ENCODE data around the gene CRTC1.
"Not testable (repeated sequence)": the region's sequence is repeated elsewhere in the genome, so short reads cannot be mapped to it uniquely, and the experiment has no call there.

CRTC1 gene

DNA sequence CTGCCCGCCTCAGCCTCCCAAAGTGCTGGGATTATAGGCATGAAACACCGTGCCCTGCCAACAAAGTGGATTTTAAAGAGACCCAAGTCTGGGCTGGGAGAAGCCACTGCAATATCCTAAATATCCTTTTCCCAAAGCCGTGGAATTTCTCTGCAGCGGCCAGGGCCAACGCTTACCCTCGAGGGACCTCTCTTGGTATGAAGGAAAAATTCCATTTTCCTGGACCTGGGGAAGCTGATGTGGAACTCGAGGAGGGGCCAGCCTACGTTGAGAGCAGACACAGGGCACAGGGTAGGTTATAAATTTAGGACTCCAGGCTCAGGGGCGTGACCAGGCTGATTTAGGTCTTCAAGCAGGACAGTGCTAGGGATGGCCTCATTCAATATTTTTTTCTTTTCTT lies 130.6 kb downstream of the CRTC1 start:
- Histone ChIP-seq H4K20me1 (ENCODE audit: low read depth, low read length) (no peaks in the 10 kb centered on the region), H3K9me3 (ENCODE audit: insufficient read depth, low read length) (no peaks in the 10 kb centered on the region), H2AFZ (ENCODE audit: low read depth, low read length, severe bottlenecking) (no peak overlapping the region), H3K36me3 (ENCODE audit: low read length) (no peaks in the 10 kb centered on the region), H3F3A (ENCODE audit: insufficient read depth) (no peaks in the 10 kb centered on the region), H3K27me3 (ENCODE audit: low read length) (no peaks in the 10 kb centered on the region), H3K9ac (ENCODE audit: low read length) (no peak overlapping the region), H3K4me3 (ENCODE audit: insufficient read depth, low read length, poor library complexity, severe bottlenecking) (no peak overlapping the region), H3K4me2 (ENCODE audit: low read depth, low read length, poor library complexity, severe bottlenecking) (no peak overlapping the region), H3K79me2 (ENCODE audit: insufficient read depth, low read length) (no peaks in the 10 kb centered on the region), H3K27ac (ENCODE audit: low read depth, low read length) (no peak overlapping the region), H3K9me2 (replicated peaks; ENCODE audit: insufficient read depth, low read length) (no peaks in the 10 kb centered on the region)
- TF ChIP-seq EZH2phosphoT487 (conservative IDR thresholded peaks at IDR 0.05; ENCODE audit: low read length), result no peak
- TF ChIP-seq, protein P1, sequence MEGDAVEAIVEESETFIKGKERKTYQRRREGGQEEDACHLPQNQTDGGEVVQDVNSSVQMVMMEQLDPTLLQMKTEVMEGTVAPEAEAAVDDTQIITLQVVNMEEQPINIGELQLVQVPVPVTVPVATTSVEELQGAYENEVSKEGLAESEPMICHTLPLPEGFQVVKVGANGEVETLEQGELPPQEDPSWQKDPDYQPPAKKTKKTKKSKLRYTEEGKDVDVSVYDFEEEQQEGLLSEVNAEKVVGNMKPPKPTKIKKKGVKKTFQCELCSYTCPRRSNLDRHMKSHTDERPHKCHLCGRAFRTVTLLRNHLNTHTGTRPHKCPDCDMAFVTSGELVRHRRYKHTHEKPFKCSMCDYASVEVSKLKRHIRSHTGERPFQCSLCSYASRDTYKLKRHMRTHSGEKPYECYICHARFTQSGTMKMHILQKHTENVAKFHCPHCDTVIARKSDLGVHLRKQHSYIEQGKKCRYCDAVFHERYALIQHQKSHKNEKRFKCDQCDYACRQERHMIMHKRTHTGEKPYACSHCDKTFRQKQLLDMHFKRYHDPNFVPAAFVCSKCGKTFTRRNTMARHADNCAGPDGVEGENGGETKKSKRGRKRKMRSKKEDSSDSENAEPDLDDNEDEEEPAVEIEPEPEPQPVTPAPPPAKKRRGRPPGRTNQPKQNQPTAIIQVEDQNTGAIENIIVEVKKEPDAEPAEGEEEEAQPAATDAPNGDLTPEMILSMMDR (IDR thresholded peaks at IDR 0.05; ENCODE audit: insufficient read depth, low read length, poor library complexity, severe bottlenecking), result no peak

DNA sequence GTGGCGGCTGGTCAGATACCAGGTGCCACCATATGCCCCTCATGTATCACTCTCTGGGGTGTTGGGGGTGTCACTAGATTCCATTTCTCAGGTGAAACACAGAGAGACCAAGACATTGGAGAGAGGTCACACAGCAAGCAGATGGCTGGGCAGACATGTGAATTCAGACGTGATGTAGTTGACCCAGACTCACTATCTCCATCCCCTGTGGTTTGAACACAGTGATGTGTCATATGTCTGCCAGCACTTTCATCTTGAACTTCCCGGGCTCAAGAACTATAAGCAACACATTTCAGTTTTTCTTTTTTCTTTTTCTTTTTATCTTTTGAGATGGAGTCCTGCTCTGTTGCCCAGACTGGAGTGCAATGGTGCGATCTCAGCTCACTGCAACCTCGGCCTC lies 132.2 kb downstream of the CRTC1 start:
- Histone ChIP-seq H3K9me2 (replicated peaks; ENCODE audit: insufficient read depth, low read length) (no peaks in the 10 kb centered on the region), H3K79me2 (ENCODE audit: insufficient read depth, low read length) (no peaks in the 10 kb centered on the region), H3K27me3 (ENCODE audit: low read length) (no peaks in the 10 kb centered on the region), H3F3A (ENCODE audit: insufficient read depth) (no peaks in the 10 kb centered on the region), H3K36me3 (ENCODE audit: low read length) (no peaks in the 10 kb centered on the region), H3K9ac (ENCODE audit: low read length) (no peak overlapping the region), H3K9me3 (ENCODE audit: insufficient read depth, low read length) (no peaks in the 10 kb centered on the region), H3K27ac (ENCODE audit: low read depth, low read length) (no peak overlapping the region), H3K4me3 (ENCODE audit: insufficient read depth, low read length, poor library complexity, severe bottlenecking) (no peak overlapping the region), H3K4me2 (ENCODE audit: low read depth, low read length, poor library complexity, severe bottlenecking) (no peak overlapping the region), H4K20me1 (ENCODE audit: low read depth, low read length) (no peaks in the 10 kb centered on the region), H2AFZ (ENCODE audit: low read depth, low read length, severe bottlenecking) (no peak overlapping the region)
- no peak for TF ChIP-seq EZH2phosphoT487 (conservative IDR thresholded peaks at IDR 0.05; ENCODE audit: low read length)
- TF ChIP-seq, protein P1 (IDR thresholded peaks at IDR 0.05; ENCODE audit: insufficient read depth, low read length, poor library complexity, severe bottlenecking), result no peak

- not testable (repeated sequence) for H3K27ac ChIP-seq (ENCODE audit: low read depth, low read length); H3K9ac ChIP-seq (ENCODE audit: low read length); H3K36me3 ChIP-seq (ENCODE audit: low read length); H3K4me3 ChIP-seq (ENCODE audit: insufficient read depth, low read length, poor library complexity, severe bottlenecking); H3K9me2 ChIP-seq (replicated peaks; ENCODE audit: insufficient read depth, low read length); H4K20me1 ChIP-seq (ENCODE audit: low read depth, low read length); H3K27me3 ChIP-seq (ENCODE audit: low read length); H3K9me3 ChIP-seq (ENCODE audit: insufficient read depth, low read length); H3F3A ChIP-seq (ENCODE audit: insufficient read depth); H3K4me2 ChIP-seq (ENCODE audit: low read depth, low read length, poor library complexity, severe bottlenecking); H3K79me2 ChIP-seq (ENCODE audit: insufficient read depth, low read length); H2AFZ ChIP-seq (ENCODE audit: low read depth, low read length, severe bottlenecking)
Measured at GRCh38 chr19:18816645-18817044, 133.2 kb downstream of the CRTC1 start.

DNA sequence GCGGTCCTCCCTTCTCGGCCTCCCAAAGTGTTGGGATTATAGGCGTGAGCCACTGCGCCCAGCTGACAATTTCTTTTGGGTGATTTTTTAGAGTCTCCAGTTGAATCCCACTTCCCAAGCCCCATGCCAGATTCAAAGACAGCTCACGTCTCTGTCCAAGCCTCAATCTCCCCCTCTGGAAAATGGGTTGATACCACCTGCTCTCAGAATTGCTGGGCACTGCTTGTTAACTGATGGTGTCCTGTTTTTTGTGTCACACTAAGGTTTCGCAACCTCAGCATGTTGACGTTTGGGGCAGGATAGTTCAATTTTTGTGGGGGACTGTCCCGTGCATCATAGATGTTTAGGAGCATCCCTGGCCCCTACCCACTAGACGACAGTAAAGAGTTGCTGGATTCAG lies 134.1 kb downstream of the CRTC1 start:
- H3K27ac ChIP-seq (ENCODE audit: low read depth, low read length), result no peak overlapping the region
- no peaks in the 10 kb centered on the region for H3K27me3 ChIP-seq (ENCODE audit: low read length)
- H2AFZ ChIP-seq (ENCODE audit: low read depth, low read length, severe bottlenecking), result no peak overlapping the region
- no peaks in the 10 kb centered on the region for H3K79me2 ChIP-seq (ENCODE audit: insufficient read depth, low read length)
- no peaks in the 10 kb centered on the region for H3F3A ChIP-seq (ENCODE audit: insufficient read depth)
- H3K4me2 ChIP-seq (ENCODE audit: low read depth, low read length, poor library complexity, severe bottlenecking), result no peak overlapping the region
- no peaks in the 10 kb centered on the region for H4K20me1 ChIP-seq (ENCODE audit: low read depth, low read length)
- no peak overlapping the region for H3K4me3 ChIP-seq (ENCODE audit: insufficient read depth, low read length, poor library complexity, severe bottlenecking)
- H3K9me2 ChIP-seq (replicated peaks; ENCODE audit: insufficient read depth, low read length), result no peaks in the 10 kb centered on the region
- no peaks in the 10 kb centered on the region for H3K9me3 ChIP-seq (ENCODE audit: insufficient read depth, low read length)
- TF ChIP-seq, protein P1 (IDR thresholded peaks at IDR 0.05; ENCODE audit: insufficient read depth, low read length, poor library complexity, severe bottlenecking), result no peak
- TF ChIP-seq EZH2phosphoT487 (conservative IDR thresholded peaks at IDR 0.05; ENCODE audit: low read length), result no peak
- no peak overlapping the region for H3K9ac ChIP-seq (ENCODE audit: low read length)
- H3K36me3 ChIP-seq (ENCODE audit: low read length), result no peaks in the 10 kb centered on the region

Measured in SU-DHL-6 (cell line).